Ascending aorta (tissue), 2 donors: Measurements from ENCODE around the gene GALNT13. TPM values are rescaled to one million over a fixed set of nuclear protein-coding genes. Genes with fewer than 3 reads are reported as not detected.

Source experiments
- DNase-seq, 2 donors: peaks; one replicate each; pipeline ENCODE4 v3.0.0-alpha.2; 2019; ENCODE audit warnings: low spot score in 2 of 2
- H3K27ac ChIP-seq, 2 donors: fragments of 200-600 bp; sonication (generic); one replicate each; pipeline ENCODE4 v1.5.1; 2016 to 2017; ENCODE audit warnings: mild to moderate bottlenecking in 1 of 2
- H3K27me3 ChIP-seq: fragments of 200-600 bp; sonication (generic); one replicate; pipeline ENCODE4 v1.5.1; 2017
- H3K36me3 ChIP-seq, 2 donors: fragments of 200-600 bp; sonication (generic); one replicate each; pipeline ENCODE4 v1.5.1; 2016
- H3K4me1 ChIP-seq, 2 donors: fragments of 200-600 bp; sonication (generic); one replicate each; pipeline ENCODE4 v1.5.1; 2016 to 2017; ENCODE audit warnings: mild to moderate bottlenecking in 1 of 2
- H3K4me3 ChIP-seq, 2 donors: fragments of 200-600 bp; sonication (generic); one replicate each; pipeline ENCODE4 v1.5.1; 2016 to 2017; ENCODE audit warnings: mild to moderate bottlenecking in 1 of 2
- H3K9me3 ChIP-seq, 2 donors: fragments of 200-600 bp; sonication (generic); one replicate each; pipeline ENCODE4 v1.5.1; 2016
- CTCF ChIP-seq, 3 experiments: fragments of 200-600 bp in 2 of 3; fragments of 450-650 bp in 1 of 3; sonication (generic) in 2 of 3; IDR thresholded peaks; one replicate each; pipeline ENCODE4 v1.5.1; 2016 to 2019; ENCODE audit warnings: antibody characterized with exemption in 3 of 3, mild to moderate bottlenecking in 1 of 3, moderate library complexity in 1 of 3
- intact Hi-C: fragments of 100-400 bp; cut with DNase I; formaldehyde crosslinking; loops from one replicate; pipeline ENCODE4 v1.15.1; 2023
- total RNA-seq: library from RNA; depleted of rRNA; stranded (reverse); fragments of >200 nt; gene quantifications from one replicate; pipeline ENCODE4 v1.1.0, GENCODE V29; 2016

Gene GALNT13
- total RNA-seq, 1 donor from 2014 or later = not detected

DNA sequence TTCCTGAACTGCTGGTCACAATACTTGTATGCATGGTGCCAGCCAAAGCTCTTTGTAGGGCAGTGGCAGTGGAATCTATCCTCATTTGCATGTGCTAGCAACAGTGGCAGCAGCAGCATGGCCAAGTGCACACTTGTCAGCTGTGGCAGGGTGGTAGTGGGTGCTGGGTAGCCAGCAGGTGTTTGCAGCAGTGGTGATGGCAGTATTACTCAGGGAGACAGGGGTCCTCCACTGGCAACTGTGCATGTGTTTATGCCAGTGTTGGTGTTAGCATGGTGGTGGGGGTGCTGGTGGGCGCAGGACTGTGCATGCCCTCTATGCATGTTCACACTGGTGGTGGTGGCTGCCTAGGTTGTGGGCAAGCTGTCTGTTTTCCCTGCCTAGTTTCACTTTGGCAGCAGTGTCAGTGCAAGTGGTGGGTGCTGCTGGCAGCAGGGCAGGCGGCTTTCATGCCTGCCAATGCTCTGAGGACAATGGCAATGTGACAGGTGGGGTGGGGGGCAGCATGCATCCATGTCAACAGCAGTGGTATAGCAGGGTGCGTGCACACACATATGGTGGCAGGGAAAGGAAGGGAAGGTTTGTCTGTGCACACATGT is 41.2 kb downstream of the GALNT13 start:
- H3K4me1 ChIP-seq = no peaks in the 10 kb centered on the region
- TF ChIP-seq CTCF (IDR thresholded peaks at IDR 0.05) = no peak
- DNase-seq = no peak
- intact Hi-C loops = no loop called here
- no peaks in the 10 kb centered on the region for H3K36me3 ChIP-seq
- no peaks in the 10 kb centered on the region for H3K9me3 ChIP-seq
- no peak overlapping the region for H3K27ac ChIP-seq
- no peaks in the 10 kb centered on the region for H3K27me3 ChIP-seq
- H3K4me3 ChIP-seq = no peak overlapping the region

- H3K9me3 ChIP-seq = no peaks in the 10 kb centered on the region
- intact Hi-C loops = no loop called here
These were observed 45.8 kb downstream of the GALNT13 start for GRCh38 chr2:153917570-153917969.

DNA sequence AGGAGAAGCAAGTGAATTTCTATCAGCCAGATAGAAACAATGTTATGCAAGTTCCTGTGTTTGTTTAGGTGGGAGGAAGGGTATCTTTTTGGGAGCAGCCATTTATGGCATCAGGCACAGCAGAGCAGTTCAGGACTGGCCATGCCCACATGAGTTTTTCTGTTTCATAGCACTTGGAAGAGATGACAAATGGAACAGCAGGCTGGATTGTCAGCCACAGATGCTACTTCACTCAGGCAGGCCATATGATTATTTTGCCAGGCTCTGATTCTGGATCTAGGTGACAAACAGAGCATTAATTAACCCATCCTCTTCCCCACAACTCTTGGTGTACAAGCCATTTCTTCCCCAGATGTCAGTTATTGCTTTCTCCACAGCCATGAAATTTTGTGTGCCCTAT is 63.8 kb downstream of the GALNT13 start:
- no peak for TF ChIP-seq CTCF (IDR thresholded peaks at IDR 0.05)
- intact Hi-C loops = no loop called here
- no peaks in the 10 kb centered on the region for H3K4me1 ChIP-seq
- no peaks in the 10 kb centered on the region for H3K9me3 ChIP-seq
- H3K4me3 ChIP-seq = no peak overlapping the region
- no peaks in the 10 kb centered on the region for H3K36me3 ChIP-seq
- H3K27ac ChIP-seq = no peak overlapping the region
- no peak for DNase-seq
- H3K27me3 ChIP-seq = no peaks in the 10 kb centered on the region

More at GRCh38 chr2:153917570-153917969, 45.8 kb downstream of the GALNT13 start:
- TF ChIP-seq CTCF (IDR thresholded peaks at IDR 0.05) = no peak
- Histone ChIP-seq H3K4me3 (no peak overlapping the region), H3K27me3 (no peaks in the 10 kb centered on the region), H3K27ac (no peak overlapping the region), H3K4me1 (no peaks in the 10 kb centered on the region), H3K36me3 (no peaks in the 10 kb centered on the region)
- no peak for DNase-seq

GRCh38 chr2:153939124-153939796 is 67.5 kb downstream of the GALNT13 start:
- no peak overlapping the region for H3K4me3 ChIP-seq
- TF ChIP-seq CTCF (IDR thresholded peaks at IDR 0.05) = no peak
- H3K27ac ChIP-seq = no peak overlapping the region
- no peak for DNase-seq
- no peaks in the 10 kb centered on the region for H3K9me3 ChIP-seq
- H3K4me1 ChIP-seq = no peaks in the 10 kb centered on the region
- H3K27me3 ChIP-seq = no peaks in the 10 kb centered on the region
- no peaks in the 10 kb centered on the region for H3K36me3 ChIP-seq
- intact Hi-C loops = no loop called here

DNA sequence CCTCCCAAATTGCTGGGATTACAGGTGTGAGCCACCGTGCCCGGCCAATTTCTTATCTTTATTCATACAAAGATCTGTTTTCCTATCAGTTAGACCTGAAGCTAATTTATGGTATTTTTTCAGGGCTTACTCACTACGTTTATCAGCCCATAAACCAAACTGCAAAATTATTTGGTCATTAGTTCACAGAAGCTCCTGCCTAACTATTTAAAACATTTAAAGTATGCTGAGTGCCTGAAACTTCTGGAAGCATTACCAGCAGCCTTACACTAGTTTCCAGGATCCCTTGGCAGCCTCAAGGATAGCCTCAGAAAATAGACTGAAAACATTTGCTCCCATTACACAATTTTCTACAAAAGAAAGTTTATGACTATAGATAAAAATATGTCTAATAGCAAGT is 68.8 kb downstream of the GALNT13 start:
- DNase-seq = no peak
- Histone ChIP-seq H3K36me3 (no peaks in the 10 kb centered on the region), H3K27me3 (no peaks in the 10 kb centered on the region), H3K4me3 (no peak overlapping the region), H3K27ac (no peak overlapping the region), H3K4me1 (no peaks in the 10 kb centered on the region), H3K9me3 (no peaks in the 10 kb centered on the region)
- intact Hi-C loops = no loop called here
- no peak for TF ChIP-seq CTCF (IDR thresholded peaks at IDR 0.05)
